B cell (primary cell): ENCODE measurements around the gene HOMER2. TPM values are rescaled to one million over a fixed set of nuclear protein-coding genes. Genes with fewer than 3 reads are reported as not detected.

Experiments used
- ATAC-seq: fragments of 200-7000 bp; cut with Tn5 transposase; one replicate; pipeline ENCODE4 v1.10.0; 2021; ENCODE audit warnings: low read depth, mild to moderate bottlenecking, moderate number of reproducible peaks, moderate library complexity
- CTCF ChIA-PET: fragments of 350-600 bp; sonication (Branson Sonifier 250); formaldehyde crosslinking; loops from one replicate; lab custom pipeline; 2021; ENCODE audit warnings: antibody characterized with exemption, inconsistent platforms; lab: Charles Lee
- POLR2A ChIA-PET: fragments of 350-600 bp; sonication (Branson Sonifier 250); formaldehyde crosslinking; loops from one replicate; lab custom pipeline; 2021; ENCODE audit warnings: antibody characterized with exemption; lab: Charles Lee
- DNase-seq: peaks from one replicate; pipeline ENCODE4 v3.0.0; 2013
- H2AFZ ChIP-seq: 2 replicates; pipeline ENCODE4 v1.6.1; 2012; ENCODE audit warnings: mild to moderate bottlenecking, low read depth, low read length; ENCODE audit not compliant: insufficient read depth, poor library complexity, severe bottlenecking
- H3K27ac ChIP-seq, 2 donors: 1 replicate in 1 of 2; 2 replicates in 1 of 2; pipeline ENCODE4 v1.5.1; 2012 to 2013; ENCODE audit warnings: low read length in 2 of 2, mild to moderate bottlenecking in 2 of 2, moderate library complexity in 1 of 2
- H3K27me3 ChIP-seq, 4 experiments: fragments of 200-600 bp in 1 of 4; sonication (generic) in 1 of 4; replicated peaks in 1 of 4; 1 replicate in 2 of 4; 2 replicates in 2 of 4; pipeline versions ENCODE4 v1.6.1 to v1.7.0; 2013 to 2016; ENCODE audit warnings: low read length in 3 of 4, mild to moderate bottlenecking in 2 of 4, mixed read lengths in 1 of 4, moderate library complexity in 1 of 4; ENCODE audit not compliant: insufficient read depth in 4 of 4, control insufficient read depth in 3 of 4; ENCODE audit errors: control extremely low read depth in 1 of 4
- H3K36me3 ChIP-seq, 2 experiments: replicated peaks in 1 of 2; 1 replicate in 1 of 2; 2 replicates in 1 of 2; pipeline versions ENCODE4 v1.6.1 to v1.7.1; 2013; ENCODE audit warnings: low read length in 1 of 2; ENCODE audit not compliant: insufficient read depth in 2 of 2, control insufficient read depth in 1 of 2; ENCODE audit errors: control extremely low read depth in 1 of 2, extremely low read depth in 1 of 2
- H3K4me1 ChIP-seq, 2 donors: fragments of 200-600 bp in 1 of 2; sonication (generic) in 1 of 2; 1 replicate in 1 of 2; 2 replicates in 1 of 2; pipeline versions ENCODE4 v1.5.1 to v1.6.1; 2013 to 2017; ENCODE audit warnings: low read length in 2 of 2; ENCODE audit not compliant: control insufficient read depth in 2 of 2, insufficient read depth in 2 of 2
- H3K4me2 ChIP-seq: replicated peaks from 2 replicates; pipeline ENCODE3; 2012; ENCODE audit warnings: mild to moderate bottlenecking, low read depth, low read length; ENCODE audit not compliant: poor library complexity, severe bottlenecking
- H3K4me3 ChIP-seq, 5 experiments: fragments of 200-600 bp in 1 of 5; sonication (generic) in 1 of 5; 1 replicate in 3 of 5; 2 replicates in 2 of 5; pipeline versions ENCODE4 v1.5.1 to v1.7.0; 2011 to 2016; ENCODE audit warnings: low read length in 4 of 5, mild to moderate bottlenecking in 4 of 5, low read depth in 2 of 5, control low read depth in 1 of 5, moderate library complexity in 1 of 5; ENCODE audit not compliant: insufficient read depth in 1 of 5; ENCODE audit errors: control extremely low read depth in 1 of 5, extremely low read depth in 1 of 5
- H3K79me2 ChIP-seq: fragments of 200-600 bp; sonication (generic); one replicate; pipeline ENCODE4 v1.6.0; 2016; ENCODE audit warnings: low read length; ENCODE audit not compliant: control insufficient read depth, insufficient read depth
- H3K9ac ChIP-seq: fragments of 200-600 bp; sonication (generic); 2 replicates; pipeline ENCODE4 v1.6.1; 2017; ENCODE audit warnings: mild to moderate bottlenecking, low read length, moderate library complexity
- H3K9me3 ChIP-seq, 3 donors: one replicate each; pipeline versions ENCODE4 v1.6.1 to v1.7.1; 2013; ENCODE audit warnings: low read length in 2 of 3; ENCODE audit not compliant: control insufficient read depth in 2 of 3, insufficient read depth in 1 of 3; ENCODE audit errors: control extremely low read depth in 1 of 3
- H4K20me1 ChIP-seq: 2 replicates; pipeline ENCODE4 v1.6.0; 2012; ENCODE audit warnings: mild to moderate bottlenecking, low read length; ENCODE audit not compliant: insufficient read depth, control insufficient read depth, poor library complexity, severe bottlenecking
- H3K27ac Mint-ChIP-seq: one replicate; pipeline ENCODE4 v1.8.0; 2021; ENCODE audit warnings: mixed read lengths
- H3K27me3 Mint-ChIP-seq: one replicate; pipeline ENCODE4 v1.8.0; 2021; ENCODE audit warnings: mixed read lengths
- H3K4me1 Mint-ChIP-seq: one replicate; pipeline ENCODE4 v1.8.0; 2021; ENCODE audit warnings: mixed read lengths
- H3K4me3 Mint-ChIP-seq: one replicate; pipeline ENCODE4 v1.8.0; 2021; ENCODE audit warnings: mixed read lengths
- H3K9me3 Mint-ChIP-seq: one replicate; pipeline ENCODE4 v1.8.0; 2022; ENCODE audit warnings: mixed read lengths; ENCODE audit not compliant: insufficient read depth
- CTCF ChIP-seq: fragments of 200-600 bp; IDR thresholded peaks from one replicate; pipeline ENCODE4 v1.8.0; 2022; ENCODE audit warnings: antibody characterized with exemption, mild to moderate bottlenecking
- EZH2 ChIP-seq: IDR thresholded peaks from 2 replicates; pipeline ENCODE4 v1.6.1; 2012; ENCODE audit warnings: borderline replicate concordance, low read depth, mild to moderate bottlenecking, moderate library complexity, low read length; ENCODE audit not compliant: insufficient read depth, poor library complexity, severe bottlenecking
- WGBS: methylation state at CpG from one replicate; pipeline ENCODE4 v1.1.5; 2013; ENCODE audit warnings: missing lambda C conversion rate; ENCODE audit not compliant: insufficient coverage; 5-methylcytosine and 5-hydroxymethylcytosine counted together
- intact Hi-C: fragments of 100-400 bp; cut with micrococcal nuclease; formaldehyde crosslinking; loops from one replicate; pipeline ENCODE4 v1.10.0; 2022
- polyA plus RNA-seq: library from polyadenylated mRNA; depleted of rRNA; stranded (reverse); fragments of >200 nt; gene quantifications from 2 replicates; pipeline ENCODE4 v1.2.3, GENCODE V29; 2012
- total RNA-seq, 2 donors: library from RNA; stranded (reverse); fragments of 120-200 nt in 1 of 2; gene quantifications; 1 replicate in 1 of 2; 2 replicates in 1 of 2; pipeline versions ENCODE4 v1.2.3 to v1.2.4, GENCODE V29; 2013 to 2022

Gene HOMER2
- total and polyA plus RNA-seq, 2 donors (not counting 1 experiment from before 2014, with no cell fraction given): 5.7 to 19.5 TPM

GRCh38 chr15:82799183-82799841 is 153.2 kb downstream of the HOMER2 start:
- no peak for ATAC-seq
- no peak overlapping the region for H3K4me2 ChIP-seq
- H3K27ac ChIP-seq: no peak overlapping the region
- no peak overlapping the region for H3K9ac ChIP-seq
- H3K4me3 ChIP-seq: no peak overlapping the region
- H3K9me3 ChIP-seq: no peaks in the 10 kb centered on the region
- H3K79me2 ChIP-seq: peaks cover 3% of the 10 kb centered on the region
- ChIA-PET CTCF (no interaction called here), POLR2A (no interaction called here)
- H4K20me1 ChIP-seq: no peaks in the 10 kb centered on the region
- peaks cover 0 to 10% (median 2%) of the 10 kb centered on the region in 4 experiments for H3K27me3 ChIP-seq
- no peak for DNase-seq
- no peaks in the 10 kb centered on the region for H3K9me3 Mint-ChIP-seq
- WGBS: 94% methylated on average over 7 of the region's 7 CpGs
- H3K4me1 ChIP-seq: no peaks in the 10 kb centered on the region
- H3K4me1 Mint-ChIP-seq: no peaks in the 10 kb centered on the region
- H2AFZ ChIP-seq: no peak overlapping the region
- TF ChIP-seq EZH2: no peak
- no peak for TF ChIP-seq CTCF
- peaks cover 15% of the 10 kb centered on the region for H3K27me3 Mint-ChIP-seq
- H3K4me3 Mint-ChIP-seq: no peak overlapping the region
- no peak overlapping the region for H3K27ac Mint-ChIP-seq
- intact Hi-C loops: no loop called here
- H3K36me3 ChIP-seq: no peaks in the 10 kb centered on the region

Other genes starting within 250 kb of the HOMER2 start
- 0.15 and 0.61 TPM in 2 replicates for gene AP3B2, start 242.8 kb downstream of the HOMER2 start, total RNA-seq
- 0.16 and 0.37 TPM in 2 replicates for gene AP3B2, start 242.8 kb downstream of the HOMER2 start, polyA plus RNA-seq
- not detected in 2 replicates for gene FSD2, start 146.7 kb downstream of the HOMER2 start, total RNA-seq
- gene FSD2, start 146.7 kb downstream of the HOMER2 start, polyA plus RNA-seq: not detected in 2 replicates
- gene WHAMM, start 143.1 kb downstream of the HOMER2 start, total RNA-seq: 29.9 and 31.3 TPM in 2 replicates
- gene WHAMM, start 143.1 kb downstream of the HOMER2 start, polyA plus RNA-seq: 18.3 and 44.3 TPM in 2 replicates
- 20.2 and 20.8 TPM in 2 replicates for gene RAMAC, start 33.5 kb upstream of the HOMER2 start, total RNA-seq
- 7.7 and 10.2 TPM in 2 replicates for gene RAMAC, start 33.5 kb upstream of the HOMER2 start, polyA plus RNA-seq
- gene C15orf40, start 58.9 kb upstream of the HOMER2 start, total RNA-seq: 39.5 and 40.7 TPM in 2 replicates
- gene C15orf40, start 58.9 kb upstream of the HOMER2 start, polyA plus RNA-seq: 19.7 and 24.0 TPM in 2 replicates
- gene BTBD1, start 114.5 kb upstream of the HOMER2 start, total RNA-seq: 47.5 and 54.6 TPM in 2 replicates
- 20.7 and 27.2 TPM in 2 replicates for gene BTBD1, start 114.5 kb upstream of the HOMER2 start, polyA plus RNA-seq
- gene TM6SF1, start 154.9 kb upstream of the HOMER2 start, total RNA-seq: 1.4 and 1.6 TPM in 2 replicates
- 1.1 and 1.3 TPM in 2 replicates for gene TM6SF1, start 154.9 kb upstream of the HOMER2 start, polyA plus RNA-seq